ENCODE data around the gene PCYT2.

The PCYT2 gene

DNA sequence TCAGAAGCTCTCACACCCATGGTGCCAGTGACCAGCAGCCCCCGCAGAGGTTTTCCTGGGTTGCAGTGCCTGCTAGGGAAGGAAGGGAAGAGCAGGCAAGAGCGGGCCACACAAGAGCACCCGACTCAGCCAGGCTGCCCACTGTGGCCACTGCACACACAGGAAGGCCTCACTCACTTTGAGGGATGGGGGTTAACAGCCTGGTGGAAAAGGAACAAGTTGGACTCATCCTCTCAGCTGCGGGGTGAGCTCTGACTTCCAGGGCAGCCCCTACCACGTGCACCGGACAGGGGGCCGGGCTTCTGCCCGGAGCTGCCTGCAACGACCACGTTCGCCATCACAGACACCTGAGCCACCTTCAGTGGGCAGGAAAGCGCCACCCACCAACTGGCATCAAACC, 59.0 kb downstream of the PCYT2 start:
- H3K9ac ChIP-seq (ENCODE audit: low read length): no peak overlapping the region
- peaks cover 18% of the 10 kb centered on the region for H3K36me3 ChIP-seq (ENCODE audit: control insufficient read depth, insufficient read depth, low read length)
- no peak overlapping the region for H3K4me3 ChIP-seq (ENCODE audit: low read length)
- no peaks in the 10 kb centered on the region for H3K27me3 ChIP-seq (ENCODE audit: control insufficient read depth, insufficient read depth, low read length)
- H3K9me3 ChIP-seq (ENCODE audit: control insufficient read depth, low read length): no peaks in the 10 kb centered on the region
- H3K4me1 ChIP-seq (ENCODE audit: control insufficient read depth, insufficient read depth, low read length): peaks cover 24% of the 10 kb centered on the region

DNA sequence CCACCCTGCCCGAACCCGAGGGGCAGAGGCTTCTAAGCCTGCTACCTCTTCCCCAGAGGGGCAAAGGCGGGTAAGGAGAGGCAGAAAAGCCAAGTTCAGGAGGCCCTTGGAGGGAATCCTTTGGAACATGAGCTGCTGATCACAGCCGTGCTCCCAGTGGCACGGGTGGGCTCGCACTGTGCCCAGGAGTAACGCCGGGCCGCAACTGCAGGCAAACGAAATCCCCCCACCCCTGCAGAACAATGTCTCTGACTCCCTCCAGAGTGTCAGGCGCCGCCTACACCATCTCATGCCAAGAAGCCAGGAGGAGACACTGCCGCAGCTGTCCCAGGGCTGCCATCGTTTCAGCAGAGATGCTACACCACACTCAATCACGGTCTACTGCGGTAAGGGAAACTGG, 59.8 kb downstream of the PCYT2 start:
- Histone ChIP-seq H3K4me1 (ENCODE audit: control insufficient read depth, insufficient read depth, low read length) (peaks cover 21% of the 10 kb centered on the region), H3K27me3 (ENCODE audit: control insufficient read depth, insufficient read depth, low read length) (no peaks in the 10 kb centered on the region), H3K36me3 (ENCODE audit: control insufficient read depth, insufficient read depth, low read length) (peaks cover 25% of the 10 kb centered on the region), H3K4me3 (ENCODE audit: low read length) (no peak overlapping the region), H3K9ac (ENCODE audit: low read length) (no peak overlapping the region), H3K9me3 (ENCODE audit: control insufficient read depth, low read length) (no peaks in the 10 kb centered on the region)

All from mucosa of stomach (tissue), 1 donor.